Endothelial cell of umbilical vein (primary cell): ENCODE data around the gene TRAPPC6A. TPM values are rescaled to one million over a fixed set of nuclear protein-coding genes. Genes with fewer than 3 reads are reported as not detected.

Experiments used
- BruUV-seq: library from RNA; stranded (reverse); fragments of 400-500 nt; replicated peaks from 2 replicates; lab custom pipeline; 2021; lab: Mats Ljungman, UMichigan
- CTCF ChIA-PET: fragments of 300-600, 350-600 bp; sonication (Branson Sonifier 250); formaldehyde crosslinking; loops from one replicate; lab custom pipeline; 2021; ENCODE audit warnings: antibody characterized with exemption, inconsistent platforms; lab: Charles Lee
- POLR2A ChIA-PET: fragments of 300-600, 350-600 bp; sonication (Branson Sonifier 250); formaldehyde crosslinking; loops from one replicate; lab custom pipeline; 2021; ENCODE audit warnings: antibody characterized with exemption, inconsistent platforms; lab: Charles Lee
- DNase-seq: peaks from one replicate; pipeline ENCODE4 v3.0.0-alpha.2; 2011; ENCODE audit warnings: low read depth, low spot score
- FAIRE-seq: peaks from 2 replicates; lab custom pipeline; 2011; peaks lifted over from hg19 to GRCh38; lab: Jason Lieb, UNC
- H2AFZ ChIP-seq: 2 replicates; pipeline ENCODE4 v1.6.0; 2012; ENCODE audit warnings: low read depth, low read length, control low read depth, inconsistent platforms
- H3K27ac ChIP-seq: 2 replicates; pipeline ENCODE4 v1.5.1; 2011; ENCODE audit warnings: low read depth, mild to moderate bottlenecking, control low read depth, low read length, moderate library complexity; ENCODE audit not compliant: insufficient read depth
- H3K27me3 ChIP-seq, 2 experiments: 2 replicates each; pipeline versions ENCODE4 v1.6.0 to v1.6.1; 2011; ENCODE audit warnings: low read length in 2 of 2, mixed read lengths in 1 of 2; ENCODE audit not compliant: control insufficient read depth in 2 of 2, insufficient read depth in 2 of 2
- H3K36me3 ChIP-seq, 2 experiments: 2 replicates in 1 of 2; 3 replicates in 1 of 2; pipeline ENCODE4 v1.5.1; 2011; ENCODE audit warnings: low read length in 2 of 2, mild to moderate bottlenecking in 1 of 2, moderate library complexity in 1 of 2; ENCODE audit not compliant: control insufficient read depth in 2 of 2, insufficient read depth in 2 of 2; ENCODE audit errors: extremely low read depth in 1 of 2
- H3K4me1 ChIP-seq: 3 replicates; pipeline ENCODE4 v1.5.1; 2011; ENCODE audit warnings: mild to moderate bottlenecking, low read length; ENCODE audit not compliant: control insufficient read depth, insufficient read depth; ENCODE audit errors: extremely low read depth
- H3K4me2 ChIP-seq: 2 replicates; pipeline ENCODE4 v1.6.1; 2011; ENCODE audit warnings: low read length, control low read depth, mixed read lengths; ENCODE audit not compliant: insufficient read depth
- H3K4me3 ChIP-seq, 3 experiments: fragments of 200-600 bp in 1 of 3; sonication (generic), shearing (Covaris generic) in 1 of 3; replicated peaks in 1 of 3; 2 replicates each; pipeline ENCODE4 v1.5.1; 2011 to 2016; ENCODE audit warnings: control low read depth in 3 of 3, low read length in 3 of 3, mild to moderate bottlenecking in 2 of 3, inconsistent platforms in 1 of 3, low read depth in 1 of 3, moderate library complexity in 1 of 3; ENCODE audit not compliant: insufficient read depth in 1 of 3
- H3K79me2 ChIP-seq: 2 replicates; pipeline ENCODE4 v1.6.0; 2012; ENCODE audit warnings: low read length, inconsistent platforms; ENCODE audit not compliant: control insufficient read depth, insufficient read depth
- H3K9ac ChIP-seq: replicated peaks from 2 replicates; pipeline ENCODE3; 2011; ENCODE audit warnings: low read length, control low read depth; ENCODE audit not compliant: insufficient read depth; ENCODE audit errors: extremely low read depth
- H3K9me1 ChIP-seq: replicated peaks from 3 replicates; pipeline ENCODE4 v1.6.0; 2011; ENCODE audit warnings: mild to moderate bottlenecking, low read length; ENCODE audit not compliant: control insufficient read depth, insufficient read depth; ENCODE audit errors: extremely low read depth
- H3K9me3 ChIP-seq: replicated peaks from 2 replicates; pipeline ENCODE4 v1.5.1; 2012; ENCODE audit warnings: low read length, inconsistent platforms; ENCODE audit not compliant: control insufficient read depth, insufficient read depth
- H4K20me1 ChIP-seq: replicated peaks from 2 replicates; pipeline ENCODE3; 2011; ENCODE audit warnings: mild to moderate bottlenecking, low read length; ENCODE audit not compliant: control insufficient read depth, insufficient read depth; ENCODE audit errors: extremely low read depth
- CTCF ChIP-seq, 2 donors: IDR thresholded peaks; 1 replicate in 1 of 2; 2 replicates in 1 of 2; pipeline ENCODE4 v1.5.1; 2011; ENCODE audit warnings: low read length in 2 of 2, mild to moderate bottlenecking in 2 of 2, moderate library complexity in 2 of 2, control low read depth in 1 of 2, inconsistent platforms in 1 of 2, low read depth in 1 of 2; ENCODE audit not compliant: insufficient read depth in 1 of 2; ENCODE audit errors: extremely low read depth in 1 of 2
- MAX ChIP-seq: IDR thresholded peaks from 2 replicates; pipeline ENCODE4 v1.6.1; 2011; ENCODE audit not compliant: insufficient read depth, insufficient read length
- dilution Hi-C: fragments of 300-500 bp; cut with MboI; formaldehyde crosslinking; loops from one replicate; pipeline ENCODE4 v1.15.0; 2019; ENCODE audit warnings: low sequenced_read_pairs; ENCODE audit not compliant: extremely low pct_ligation_motif_present
- intact Hi-C: fragments of 100-400 bp; cut with micrococcal nuclease; formaldehyde crosslinking; loops from one replicate; pipeline ENCODE4 v1.10.0; 2022
- polyA plus RNA-seq, 4 experiments: library from polyadenylated mRNA; depleted of rRNA in 3 of 4; stranded (reverse) in 3 of 4; unstranded in 1 of 4; fragments of >200 nt; gene quantifications; 2 replicates each; pipeline versions ENCODE4 v1.2.1 to v1.2.3, GENCODE V29; 2011 to 2012; ENCODE audit warnings: missing spikeins in 1 of 4
- total RNA-seq: library from RNA; stranded (reverse); gene quantifications from 2 replicates; pipeline ENCODE4 v1.2.3, GENCODE V29; 2021

Gene TRAPPC6A
- total and polyA plus RNA-seq, 2 donors (not counting 3 experiments of a cell fraction or from before 2014, with no cell fraction given): 18.1 to 45.4 TPM

DNA sequence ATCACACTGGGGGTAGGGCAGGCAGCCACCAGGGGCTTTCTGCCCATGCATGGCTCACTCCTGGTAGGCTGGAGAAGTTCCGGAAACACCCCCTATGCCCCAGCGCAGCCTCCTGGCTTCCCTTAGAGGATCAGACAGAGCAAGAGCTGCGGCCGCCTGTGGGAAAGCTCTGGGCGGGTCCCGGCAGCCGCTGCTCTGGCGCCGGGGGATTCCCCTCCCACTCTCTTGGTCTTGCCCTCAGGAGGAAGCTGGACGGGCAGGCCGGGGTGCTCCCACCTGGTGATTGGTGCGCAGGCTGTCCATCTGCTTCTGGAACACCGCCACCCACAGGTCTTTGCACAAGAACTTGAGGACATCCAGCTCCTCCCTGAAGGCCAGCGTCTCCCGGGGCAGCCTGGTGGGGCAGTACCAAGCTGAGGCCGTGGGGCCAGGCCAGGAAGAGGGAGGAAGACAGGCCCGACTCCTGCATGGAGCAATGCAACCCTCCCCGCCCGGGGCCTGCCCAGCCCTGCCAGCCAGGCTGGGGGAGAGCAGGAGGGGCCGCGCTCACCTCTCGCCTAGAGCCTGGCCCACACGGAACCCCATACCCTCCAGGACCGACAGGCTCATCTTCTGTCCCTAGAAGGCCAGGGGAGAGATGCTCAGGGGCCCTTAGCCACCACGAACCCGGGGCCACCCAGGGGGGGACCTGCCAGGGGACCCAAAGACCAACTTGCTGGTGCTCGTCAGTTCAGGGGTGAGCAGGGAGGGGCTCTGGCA, 13.3 kb downstream of the TRAPPC6A start:
- Histone ChIP-seq H3K27ac (no peak overlapping the region), H3K4me3 (no peak overlapping the region), H3K36me3 (no peaks in the 10 kb centered on the region), H3K27me3 (no peaks in the 10 kb centered on the region), H3K9ac (no peak overlapping the region), H4K20me1 (no peaks in the 10 kb centered on the region), H3K9me1 (no peaks in the 10 kb centered on the region), H3K79me2 (no peaks in the 10 kb centered on the region), H2AFZ (peak overlapping the region; percentile 50), H3K9me3 (no peaks in the 10 kb centered on the region), H3K4me1 (peaks cover 3% of the 10 kb centered on the region), H3K4me2 (no peak overlapping the region)
- FAIRE-seq: peak; percentile 67
- TF ChIP-seq MAX: no peak
- peak in 1 of 2 donors; percentile 4 for TF ChIP-seq CTCF (IDR thresholded peaks at IDR 0.05; ENCODE audit: extremely low read depth in 1 of 2, insufficient read depth in 1 of 2, low read depth in 1 of 2, low read length in 2 of 2)
- dilution Hi-C loops (no loop called here), intact Hi-C loops (no loop called here)
- DNase-seq: peak; percentile 45
- POLR2A ChIA-PET: interaction anchor here (1.0 kb wide), 1 partner anchor 13 kb away, joined by 3 read pairs; the partner anchor contains the start of genes BLOC1S3 and TRAPPC6A
- BruUV-seq: no TSS peak
- CTCF ChIA-PET: interaction anchor here (0.7 to 1.6 kb wide), 9 partner anchors 10 to 174 kb away, joined by 3 to 5 read pairs (median 4); no protein-coding TSS in a partner anchor
